Measurements from ENCODE around the gene JMJD6.

Gene JMJD6

GRCh38 chr17:76721463-76721862 lies 4.9 kb downstream of the JMJD6 start:
- DNase-seq (ENCODE audit: low read depth in 2 of 2): no peak
- no peak overlapping the region for H3K4me3 ChIP-seq (replicated peaks in 1 of 2; ENCODE audit: low read depth in 2 of 2, low read length in 2 of 2)
- TF ChIP-seq, protein P1, sequence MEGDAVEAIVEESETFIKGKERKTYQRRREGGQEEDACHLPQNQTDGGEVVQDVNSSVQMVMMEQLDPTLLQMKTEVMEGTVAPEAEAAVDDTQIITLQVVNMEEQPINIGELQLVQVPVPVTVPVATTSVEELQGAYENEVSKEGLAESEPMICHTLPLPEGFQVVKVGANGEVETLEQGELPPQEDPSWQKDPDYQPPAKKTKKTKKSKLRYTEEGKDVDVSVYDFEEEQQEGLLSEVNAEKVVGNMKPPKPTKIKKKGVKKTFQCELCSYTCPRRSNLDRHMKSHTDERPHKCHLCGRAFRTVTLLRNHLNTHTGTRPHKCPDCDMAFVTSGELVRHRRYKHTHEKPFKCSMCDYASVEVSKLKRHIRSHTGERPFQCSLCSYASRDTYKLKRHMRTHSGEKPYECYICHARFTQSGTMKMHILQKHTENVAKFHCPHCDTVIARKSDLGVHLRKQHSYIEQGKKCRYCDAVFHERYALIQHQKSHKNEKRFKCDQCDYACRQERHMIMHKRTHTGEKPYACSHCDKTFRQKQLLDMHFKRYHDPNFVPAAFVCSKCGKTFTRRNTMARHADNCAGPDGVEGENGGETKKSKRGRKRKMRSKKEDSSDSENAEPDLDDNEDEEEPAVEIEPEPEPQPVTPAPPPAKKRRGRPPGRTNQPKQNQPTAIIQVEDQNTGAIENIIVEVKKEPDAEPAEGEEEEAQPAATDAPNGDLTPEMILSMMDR (IDR thresholded peaks at IDR 0.05; ENCODE audit: low read depth, low read length): no peak

- no peak for DNase-seq (ENCODE audit: low read depth in 2 of 2)
- TF ChIP-seq, protein P1 (IDR thresholded peaks at IDR 0.05; ENCODE audit: low read depth, low read length): no peak
- H3K4me3 ChIP-seq (replicated peaks in 1 of 2; ENCODE audit: low read depth in 2 of 2, low read length in 2 of 2): no peak overlapping the region
Observed at GRCh38 chr17:76720941-76721340, 5.5 kb downstream of the JMJD6 start.

DNA sequence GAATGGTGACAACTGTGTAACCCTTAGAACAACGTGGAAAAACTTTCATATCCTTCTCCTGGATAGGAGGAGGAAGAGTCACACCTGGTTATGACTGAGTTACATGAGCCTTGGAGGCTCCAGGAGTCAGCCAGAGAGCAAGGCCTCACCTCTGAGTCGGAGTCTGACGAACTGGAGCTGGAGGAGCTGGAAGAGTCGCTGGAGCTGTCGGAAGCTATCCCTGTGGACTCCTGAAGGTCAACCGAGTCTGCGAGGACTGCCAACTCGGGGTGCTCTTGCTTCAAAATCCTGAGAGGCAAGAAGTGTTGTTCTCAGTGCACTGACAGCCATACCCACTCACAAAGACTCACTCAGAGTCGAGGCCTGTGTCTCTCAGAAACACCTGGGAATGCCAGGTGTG lies 6.2 kb downstream of the JMJD6 start:
- TF ChIP-seq, protein P1 (IDR thresholded peaks at IDR 0.05; ENCODE audit: low read depth, low read length): no peak
- no peak for DNase-seq (ENCODE audit: low read depth in 2 of 2)

GRCh38 chr17:76718516-76718915 lies 7.9 kb downstream of the JMJD6 start:
- TF ChIP-seq, protein P1 (IDR thresholded peaks at IDR 0.05; ENCODE audit: low read depth, low read length): no peak
- no peak overlapping the region for H3K4me3 ChIP-seq (replicated peaks in 1 of 2; ENCODE audit: low read depth in 2 of 2, low read length in 2 of 2)
- no peak for DNase-seq (ENCODE audit: low read depth in 2 of 2)

More for the DNA sequence above, 6.2 kb downstream of the JMJD6 start:
- H3K4me3 ChIP-seq (replicated peaks in 1 of 2; ENCODE audit: low read depth in 2 of 2, low read length in 2 of 2): no peak overlapping the region

- DNase-seq (ENCODE audit: low read depth in 2 of 2): peak; percentile 95 to 98
- H3K4me3 ChIP-seq (replicated peaks in 1 of 2; ENCODE audit: low read depth in 2 of 2, low read length in 2 of 2): peak overlapping the region in 1 of 2 donors; percentile 40
- TF ChIP-seq, protein P1 (IDR thresholded peaks at IDR 0.05; ENCODE audit: low read depth, low read length): no peak
Observed at GRCh38 chr17:76716839-76717215, 9.6 kb downstream of the JMJD6 start.

DNA sequence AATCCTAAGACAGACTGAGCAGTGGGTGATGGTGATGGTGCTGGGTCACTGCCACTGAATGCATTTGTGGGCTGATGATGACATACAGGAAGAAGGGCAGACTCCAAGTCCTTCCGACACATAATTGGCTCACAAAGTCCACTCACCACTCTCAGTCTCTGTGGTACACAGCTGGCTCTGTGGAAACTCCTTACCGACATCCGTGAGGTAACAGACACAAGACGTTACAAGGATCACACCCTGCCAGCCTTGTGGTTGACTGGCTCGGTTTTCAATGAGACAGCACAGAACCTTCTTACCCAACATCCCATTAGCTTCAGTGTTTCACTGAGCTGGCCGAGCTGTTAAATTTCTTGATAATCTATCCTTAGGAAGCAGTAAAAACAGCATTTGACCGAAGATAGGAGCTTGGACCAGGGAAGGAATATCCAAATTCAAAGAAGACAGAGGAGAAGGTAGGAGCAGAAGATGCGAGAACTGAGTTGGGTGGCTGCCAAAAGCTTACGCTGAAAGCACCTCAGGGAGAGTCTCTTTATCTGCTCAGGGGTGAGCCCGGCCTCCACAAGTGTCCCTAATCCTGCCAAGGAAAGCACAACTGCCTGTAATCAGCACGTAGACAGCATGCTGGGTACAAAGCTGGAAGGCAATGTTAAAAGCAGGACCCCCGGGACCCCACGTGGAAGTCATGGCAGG lies 10.1 kb downstream of the JMJD6 start:
- DNase-seq (ENCODE audit: low read depth in 2 of 2): peak; percentile 99 to 100
- TF ChIP-seq, protein P1 (IDR thresholded peaks at IDR 0.05; ENCODE audit: low read depth, low read length): no peak
- H3K4me3 ChIP-seq (replicated peaks in 1 of 2; ENCODE audit: low read depth in 2 of 2, low read length in 2 of 2): peak overlapping the region in 1 of 2 donors; percentile 40

DNA sequence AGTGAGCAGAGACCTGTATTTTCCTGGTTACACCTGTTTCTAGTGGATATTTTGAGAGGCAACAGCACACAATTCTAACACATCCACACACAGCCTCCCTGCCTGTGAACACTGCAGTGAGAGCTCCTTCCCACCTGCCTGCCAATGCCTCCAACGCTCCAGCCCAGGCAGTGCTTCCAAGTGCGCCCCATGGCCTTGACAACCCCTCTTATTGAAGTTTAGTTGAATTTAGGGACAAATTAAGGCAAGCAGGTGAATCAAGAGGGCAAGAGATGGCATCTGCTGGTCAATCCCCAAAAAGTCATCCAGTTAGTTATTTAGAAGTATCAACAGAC lies 10.9 kb downstream of the JMJD6 start:
- DNase-seq (ENCODE audit: low read depth in 2 of 2): no peak
- TF ChIP-seq, protein P1 (IDR thresholded peaks at IDR 0.05; ENCODE audit: low read depth, low read length): no peak
- no peak overlapping the region for H3K4me3 ChIP-seq (replicated peaks in 1 of 2; ENCODE audit: low read depth in 2 of 2, low read length in 2 of 2)

Data from cardiac fibroblast (primary cell).